Smooth muscle cell (in vitro differentiated cells): Measurements from ENCODE around the gene CDK19. TPM values are rescaled to one million over a fixed set of nuclear protein-coding genes. Genes with fewer than 3 reads are reported as not detected.

ENCODE experiments used
- DNase-seq: peaks from one replicate; lab custom pipeline; 2025; ENCODE audit not compliant: unreplicated experiment; lab: John Stamatoyannopoulos, UW
- H2AFZ ChIP-seq: fragments of 200-600 bp; sonication (generic); 2 replicates; pipeline ENCODE4 v1.6.0; 2016; ENCODE audit warnings: antibody characterized with exemption, low read depth, mild to moderate bottlenecking
- H3F3A ChIP-seq: fragments of 200-600 bp; sonication (generic); 2 replicates; pipeline ENCODE4 v1.6.0; 2017; ENCODE audit warnings: antibody characterized with exemption, low read depth
- H3K27ac ChIP-seq: fragments of 200-600 bp; sonication (generic); 2 replicates; pipeline ENCODE4 v1.5.1; 2016; ENCODE audit warnings: low read depth, mild to moderate bottlenecking
- H3K27me3 ChIP-seq: fragments of 200-600 bp; sonication (generic); 2 replicates; pipeline ENCODE4 v1.6.1; 2016; ENCODE audit warnings: low read depth, mild to moderate bottlenecking
- H3K36me3 ChIP-seq: fragments of 200-600 bp; sonication (generic); 2 replicates; pipeline ENCODE4 v1.5.1; 2016; ENCODE audit warnings: low read depth
- H3K4me1 ChIP-seq: fragments of 200-600 bp; sonication (generic); 2 replicates; pipeline ENCODE4 v1.5.1; 2016; ENCODE audit warnings: low read depth
- H3K4me2 ChIP-seq: fragments of 200-600 bp; sonication (generic); 2 replicates; pipeline ENCODE4 v1.6.0; 2016; ENCODE audit warnings: mild to moderate bottlenecking
- H3K4me3 ChIP-seq: fragments of 200-600 bp; sonication (generic); 2 replicates; pipeline ENCODE4 v1.5.1; 2016; ENCODE audit warnings: mild to moderate bottlenecking
- H3K79me2 ChIP-seq: fragments of 200-600 bp; sonication (generic); 2 replicates; pipeline ENCODE4 v1.6.0; 2016; ENCODE audit warnings: low read depth, mild to moderate bottlenecking
- H3K9ac ChIP-seq: fragments of 200-600 bp; sonication (generic); 2 replicates; pipeline ENCODE4 v1.6.0; 2016; ENCODE audit warnings: low read depth
- H3K9me3 ChIP-seq: fragments of 200-600 bp; sonication (generic); replicated peaks from 2 replicates; pipeline ENCODE4 v1.5.1; 2016; ENCODE audit warnings: low read depth
- H4K20me1 ChIP-seq: fragments of 200-600 bp; sonication (generic); 2 replicates; pipeline ENCODE4 v1.6.0; 2016; ENCODE audit warnings: low read depth
- CTCF ChIP-seq: fragments of 200-600 bp; sonication (generic); IDR thresholded peaks from 2 replicates; pipeline ENCODE4 v1.5.1; 2017; ENCODE audit warnings: borderline replicate concordance, mild to moderate bottlenecking, antibody characterized with exemption; ENCODE audit not compliant: insufficient read depth, poor library complexity, severe bottlenecking
- WGBS: methylation state at CpG from one replicate; pipeline ENCODE4 v1.1.7; 2016; ENCODE audit warnings: low lambda C conversion rate; 5-methylcytosine and 5-hydroxymethylcytosine counted together
- polyA plus RNA-seq: library from polyadenylated mRNA; unstranded; fragments of >200 nt; fragmentation: Nextera tagmentation; extraction: Ambion mirVana; gene quantifications from 2 replicates; pipeline ENCODE4 v1.2.1, GENCODE V29; 2016
- total RNA-seq: library from RNA; depleted of rRNA; stranded (reverse); fragments of >200 nt; gene quantifications from 2 replicates; pipeline ENCODE4 v1.2.3, GENCODE V29; 2014

The CDK19 gene
- total and polyA plus RNA-seq, 2 experiments from 2014 or later, result 3.7 to 14.0 TPM

- no peak overlapping the region for H2AFZ ChIP-seq
- no peaks in the 10 kb centered on the region for H3K36me3 ChIP-seq
- H3K4me1 ChIP-seq, result no peaks in the 10 kb centered on the region
- no peaks in the 10 kb centered on the region for H3K27me3 ChIP-seq
- H4K20me1 ChIP-seq, result no peaks in the 10 kb centered on the region
- DNase-seq, result no peak
- no peak for TF ChIP-seq CTCF
- H3K27ac ChIP-seq, result no peak overlapping the region
- no peaks in the 10 kb centered on the region for H3K79me2 ChIP-seq
- H3K4me2 ChIP-seq, result no peak overlapping the region
- no peak overlapping the region for H3K4me3 ChIP-seq
- H3F3A ChIP-seq, result no peaks in the 10 kb centered on the region
- H3K9me3 ChIP-seq, result no peaks in the 10 kb centered on the region
- WGBS, result 92% methylated on average over 6 of the region's 6 CpGs
- no peak overlapping the region for H3K9ac ChIP-seq
Observed at GRCh38 chr6:110833831-110834230, 18.6 kb upstream of the CDK19 start.

GRCh38 chr6:110831405-110831804 is 16.1 kb upstream of the CDK19 start:
- no peak overlapping the region for H3K4me3 ChIP-seq
- WGBS, result 89% methylated on average over 6 of the region's 6 CpGs
- H3K36me3 ChIP-seq, result no peaks in the 10 kb centered on the region
- H3K27ac ChIP-seq, result no peak overlapping the region
- no peaks in the 10 kb centered on the region for H3K4me1 ChIP-seq
- H4K20me1 ChIP-seq, result no peaks in the 10 kb centered on the region
- no peak for TF ChIP-seq CTCF
- no peak overlapping the region for H3K9ac ChIP-seq
- no peak overlapping the region for H2AFZ ChIP-seq
- H3K9me3 ChIP-seq, result no peaks in the 10 kb centered on the region
- no peak overlapping the region for H3K4me2 ChIP-seq
- no peaks in the 10 kb centered on the region for H3K27me3 ChIP-seq
- no peaks in the 10 kb centered on the region for H3K79me2 ChIP-seq
- H3F3A ChIP-seq, result no peaks in the 10 kb centered on the region
- DNase-seq, result no peak

GRCh38 chr6:110828396-110828795 is 13.1 kb upstream of the CDK19 start:
- no peak overlapping the region for H3K4me2 ChIP-seq
- H3F3A ChIP-seq, result no peaks in the 10 kb centered on the region
- DNase-seq, result no peak
- no peaks in the 10 kb centered on the region for H3K4me1 ChIP-seq
- H4K20me1 ChIP-seq, result no peaks in the 10 kb centered on the region
- no peak overlapping the region for H3K4me3 ChIP-seq
- H3K9ac ChIP-seq, result no peak overlapping the region
- H3K9me3 ChIP-seq, result no peaks in the 10 kb centered on the region
- peak overlapping the region; percentile 53 for H3K27ac ChIP-seq
- H3K79me2 ChIP-seq, result no peaks in the 10 kb centered on the region
- H3K36me3 ChIP-seq, result no peaks in the 10 kb centered on the region
- TF ChIP-seq CTCF, result no peak
- no peak overlapping the region for H2AFZ ChIP-seq
- 79% methylated on average over 1 of the region's 1 CpG for WGBS
- no peaks in the 10 kb centered on the region for H3K27me3 ChIP-seq
